Measurements from ENCODE around the gene BTNL9. TPM values are rescaled to one million over a fixed set of nuclear protein-coding genes. Genes with fewer than 3 reads are reported as not detected.

Gene BTNL9
- polyA plus RNA-seq, 1 donor (not counting 4 experiments of a cell fraction or from before 2014, with no cell fraction given) = 0.07 TPM

DNA sequence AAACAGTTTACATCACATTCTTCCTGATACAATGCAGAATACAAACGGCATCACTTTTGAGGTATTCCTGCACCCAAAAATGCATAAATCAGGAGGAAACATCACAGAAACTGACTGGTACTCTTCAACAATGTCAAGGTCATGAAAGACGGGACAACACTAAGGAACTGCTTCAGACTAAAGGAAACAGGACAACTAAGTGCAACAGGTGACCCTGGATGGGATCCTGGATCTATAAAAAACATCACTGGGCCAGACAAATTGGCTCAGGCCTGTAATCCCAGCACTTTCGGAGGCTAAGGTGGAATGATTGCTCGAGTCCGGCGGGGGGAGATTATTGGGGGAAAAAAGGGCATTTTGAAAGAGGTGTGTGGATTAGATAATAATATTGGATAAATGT is 22.6 kb downstream of the BTNL9 start:
- H3K27me3 ChIP-seq (ENCODE audit: control insufficient read depth, extremely low read depth, insufficient read depth, low read length) = peaks cover 42% of the 10 kb centered on the region
- no peak overlapping the region for H2AFZ ChIP-seq (ENCODE audit: control insufficient read depth, low read length)
- no peak for TF ChIP-seq CTCF (optimal IDR thresholded peaks at IDR 0.05 in 1 of 3, IDR thresholded peaks at IDR 0.05 in 1 of 3, conservative IDR thresholded peaks at IDR 0.05 in 1 of 3; ENCODE audit: extremely low read depth in 1 of 3, insufficient read depth in 2 of 3, low read length in 3 of 3)
- no peak for TF ChIP-seq EZH2 (IDR thresholded peaks at IDR 0.05; ENCODE audit: low read length)
- DNase-seq (ENCODE audit: low read depth, low spot score) = no peak
- no peaks in the 10 kb centered on the region for H3K36me3 ChIP-seq (ENCODE audit: control insufficient read depth in 2 of 2, extremely low read depth in 1 of 2, insufficient read depth in 2 of 2, low read length in 2 of 2)
- no peak overlapping the region for H3K9ac ChIP-seq (ENCODE audit: control insufficient read depth, extremely low read depth, insufficient read depth, low read length)
- H3K79me2 ChIP-seq (ENCODE audit: control insufficient read depth, insufficient read depth, low read length) = no peaks in the 10 kb centered on the region
- H3K4me2 ChIP-seq (ENCODE audit: control insufficient read depth, extremely low read depth, insufficient read depth, low read depth, low read length) = no peak overlapping the region
- H3K4me1 ChIP-seq (ENCODE audit: control insufficient read depth, extremely low read depth, insufficient read depth, low read length) = no peaks in the 10 kb centered on the region
- no peak overlapping the region for H3K4me3 ChIP-seq (ENCODE audit: control insufficient read depth in 2 of 3, extremely low read depth in 1 of 3, insufficient read depth in 2 of 3, low read depth in 1 of 3, low read length in 3 of 3)
- no peaks in the 10 kb centered on the region for H3K9me1 ChIP-seq (ENCODE audit: control insufficient read depth, extremely low read depth, insufficient read depth, low read length)
- no peak for FAIRE-seq
- no peak overlapping the region for H3K27ac ChIP-seq (ENCODE audit: control insufficient read depth, insufficient read depth, low read length)
- dilution Hi-C loops (cut with MboI; ENCODE audit: extremely low pct_ligation_motif_present, low sequenced_read_pairs) = no loop called here
- no peaks in the 10 kb centered on the region for H4K20me1 ChIP-seq (ENCODE audit: control insufficient read depth, extremely low read depth, insufficient read depth, low read length)
- no peaks in the 10 kb centered on the region for H3K9me3 ChIP-seq (ENCODE audit: control insufficient read depth, low read depth, low read length)

DNA sequence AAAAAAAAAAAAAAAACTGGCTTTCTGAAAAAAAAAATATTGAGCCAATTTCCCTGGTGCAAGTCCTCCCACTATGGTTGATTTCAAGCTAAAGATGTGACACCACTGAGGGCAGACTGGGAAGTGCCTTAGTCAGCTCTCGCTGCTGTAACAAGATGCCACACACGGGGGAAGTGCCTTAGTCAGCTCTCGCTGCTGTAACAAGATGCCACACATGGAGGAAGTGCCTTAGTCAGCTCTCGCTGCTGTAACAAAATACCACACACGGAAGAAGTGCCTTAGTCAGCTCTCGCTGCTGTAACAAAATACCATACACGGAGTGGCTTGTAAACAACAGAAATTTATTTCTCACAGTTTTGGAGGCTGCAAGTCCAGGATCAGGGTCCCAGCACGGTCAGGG is 23.4 kb downstream of the BTNL9 start:
- DNase-seq (ENCODE audit: low read depth, low spot score) (no peak), FAIRE-seq (no peak)
- dilution Hi-C loops (cut with MboI; ENCODE audit: extremely low pct_ligation_motif_present, low sequenced_read_pairs) = no loop called here
- Histone ChIP-seq H3K4me1 (ENCODE audit: control insufficient read depth, extremely low read depth, insufficient read depth, low read length) (no peaks in the 10 kb centered on the region), H3K9me1 (ENCODE audit: control insufficient read depth, extremely low read depth, insufficient read depth, low read length) (no peaks in the 10 kb centered on the region), H3K9ac (ENCODE audit: control insufficient read depth, extremely low read depth, insufficient read depth, low read length) (no peak overlapping the region), H3K4me3 (ENCODE audit: control insufficient read depth in 2 of 3, extremely low read depth in 1 of 3, insufficient read depth in 2 of 3, low read depth in 1 of 3, low read length in 3 of 3) (no peak overlapping the region), H3K9me3 (ENCODE audit: control insufficient read depth, low read depth, low read length) (no peaks in the 10 kb centered on the region), H3K27me3 (ENCODE audit: control insufficient read depth, extremely low read depth, insufficient read depth, low read length) (peaks cover 34% of the 10 kb centered on the region), H3K79me2 (ENCODE audit: control insufficient read depth, insufficient read depth, low read length) (no peaks in the 10 kb centered on the region), H3K27ac (ENCODE audit: control insufficient read depth, insufficient read depth, low read length) (no peak overlapping the region), H3K4me2 (ENCODE audit: control insufficient read depth, extremely low read depth, insufficient read depth, low read depth, low read length) (no peak overlapping the region), H3K36me3 (ENCODE audit: control insufficient read depth in 2 of 2, extremely low read depth in 1 of 2, insufficient read depth in 2 of 2, low read length in 2 of 2) (no peaks in the 10 kb centered on the region), H4K20me1 (ENCODE audit: control insufficient read depth, extremely low read depth, insufficient read depth, low read length) (no peaks in the 10 kb centered on the region), H2AFZ (ENCODE audit: control insufficient read depth, low read length) (no peak overlapping the region)
- TF ChIP-seq EZH2 (IDR thresholded peaks at IDR 0.05; ENCODE audit: low read length) (no peak), CTCF (optimal IDR thresholded peaks at IDR 0.05 in 1 of 3, IDR thresholded peaks at IDR 0.05 in 1 of 3, conservative IDR thresholded peaks at IDR 0.05 in 1 of 3; ENCODE audit: extremely low read depth in 1 of 3, insufficient read depth in 2 of 3, low read length in 3 of 3) (no peak)
